Measurements from ENCODE around the gene TBX10. TPM values are rescaled to one million over a fixed set of nuclear protein-coding genes. Genes with fewer than 3 reads are reported as not detected.

TBX10 gene
- total and polyA plus RNA-seq, 2 of the 8 experiments (the other 6 are each of a cell fraction or from before 2014, with no cell fraction given) = 0.09 TPM; not detected in 1

GRCh38 chr11:67582011-67582410, 57.6 kb downstream of the TBX10 start (continued):
- no peak for TF ChIP-seq TAF1 (IDR thresholded peaks at IDR 0.05; ENCODE audit: low read depth, low read length)
- TF ChIP-seq ATF2 (IDR thresholded peaks at IDR 0.05; ENCODE audit: low read length) = no peak
- no peak for TF ChIP-seq TBP (IDR thresholded peaks at IDR 0.05; ENCODE audit: low read depth, low read length)
- no peak for TF ChIP-seq E2F6 (IDR thresholded peaks at IDR 0.05)
- TF ChIP-seq BACH1 (IDR thresholded peaks at IDR 0.05; ENCODE audit: low read length) = no peak
- TF ChIP-seq EP300 (IDR thresholded peaks at IDR 0.05; ENCODE audit: borderline replicate concordance in 1 of 2, low read depth in 2 of 2, low read length in 2 of 2) = no peak
- TF ChIP-seq SAP30 (IDR thresholded peaks at IDR 0.05; ENCODE audit: insufficient read depth, insufficient replicate concordance, low read length) = no peak
